Bronchial epithelial cell (primary cell): Measurements from ENCODE around the gene CSTB. TPM values are rescaled to one million over a fixed set of nuclear protein-coding genes. Genes with fewer than 3 reads are reported as not detected.
A peak's percentile ranks its signal among the peaks of the same experiment; 100 is the strongest.

ENCODE experiments used
- DNase-seq: peaks from one replicate; pipeline ENCODE4 v3.0.0-alpha.2; 2010; ENCODE audit warnings: low read depth
- FAIRE-seq: peaks from 2 replicates; lab custom pipeline; 2011; peaks lifted over from hg19 to GRCh38; lab: Jason Lieb, UNC
- H3K27me3 ChIP-seq: 2 replicates; pipeline ENCODE4 v1.5.1; 2011; ENCODE audit warnings: low read length; ENCODE audit not compliant: control insufficient read depth, insufficient read depth
- H3K36me3 ChIP-seq: 2 replicates; pipeline ENCODE4 v1.5.1; 2011; ENCODE audit warnings: low read length; ENCODE audit not compliant: control insufficient read depth, insufficient read depth
- H3K4me3 ChIP-seq: 2 replicates; pipeline ENCODE4 v1.5.1; 2011; ENCODE audit warnings: mild to moderate bottlenecking, low read depth, low read length, control low read depth
- total RNA-seq: library from RNA; depleted of rRNA; stranded (reverse); fragments of >200 nt; gene quantifications from 2 replicates; pipeline ENCODE4 v1.2.1, GENCODE V29; 2014
- TF ChIP-seq, protein P1 (sequence below): IDR thresholded peaks from 2 replicates; pipeline ENCODE4 v1.5.1; 2011; ENCODE audit warnings: mild to moderate bottlenecking, moderate library complexity, low read length, control low read depth, inconsistent platforms; ENCODE audit not compliant: insufficient read depth, severe bottlenecking

Gene CSTB
- total RNA-seq, 1 donor from 2014 or later, result 31.3 TPM

- Histone ChIP-seq H3K4me3 (no peak overlapping the region), H3K36me3 (no peaks in the 10 kb centered on the region), H3K27me3 (no peaks in the 10 kb centered on the region)
- DNase-seq (no peak), FAIRE-seq (no peak)
- TF ChIP-seq, protein P1, sequence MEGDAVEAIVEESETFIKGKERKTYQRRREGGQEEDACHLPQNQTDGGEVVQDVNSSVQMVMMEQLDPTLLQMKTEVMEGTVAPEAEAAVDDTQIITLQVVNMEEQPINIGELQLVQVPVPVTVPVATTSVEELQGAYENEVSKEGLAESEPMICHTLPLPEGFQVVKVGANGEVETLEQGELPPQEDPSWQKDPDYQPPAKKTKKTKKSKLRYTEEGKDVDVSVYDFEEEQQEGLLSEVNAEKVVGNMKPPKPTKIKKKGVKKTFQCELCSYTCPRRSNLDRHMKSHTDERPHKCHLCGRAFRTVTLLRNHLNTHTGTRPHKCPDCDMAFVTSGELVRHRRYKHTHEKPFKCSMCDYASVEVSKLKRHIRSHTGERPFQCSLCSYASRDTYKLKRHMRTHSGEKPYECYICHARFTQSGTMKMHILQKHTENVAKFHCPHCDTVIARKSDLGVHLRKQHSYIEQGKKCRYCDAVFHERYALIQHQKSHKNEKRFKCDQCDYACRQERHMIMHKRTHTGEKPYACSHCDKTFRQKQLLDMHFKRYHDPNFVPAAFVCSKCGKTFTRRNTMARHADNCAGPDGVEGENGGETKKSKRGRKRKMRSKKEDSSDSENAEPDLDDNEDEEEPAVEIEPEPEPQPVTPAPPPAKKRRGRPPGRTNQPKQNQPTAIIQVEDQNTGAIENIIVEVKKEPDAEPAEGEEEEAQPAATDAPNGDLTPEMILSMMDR, result no peak
Measured at GRCh38 chr21:43819511-43820405, 43.6 kb upstream of the CSTB start.

- Histone ChIP-seq H3K27me3 (no peaks in the 10 kb centered on the region), H3K36me3 (no peaks in the 10 kb centered on the region), H3K4me3 (no peak overlapping the region)
- DNase-seq (no peak), FAIRE-seq (no peak)
- TF ChIP-seq, protein P1, result no peak
Measured at GRCh38 chr21:43818685-43819084, 42.6 kb upstream of the CSTB start.

DNA sequence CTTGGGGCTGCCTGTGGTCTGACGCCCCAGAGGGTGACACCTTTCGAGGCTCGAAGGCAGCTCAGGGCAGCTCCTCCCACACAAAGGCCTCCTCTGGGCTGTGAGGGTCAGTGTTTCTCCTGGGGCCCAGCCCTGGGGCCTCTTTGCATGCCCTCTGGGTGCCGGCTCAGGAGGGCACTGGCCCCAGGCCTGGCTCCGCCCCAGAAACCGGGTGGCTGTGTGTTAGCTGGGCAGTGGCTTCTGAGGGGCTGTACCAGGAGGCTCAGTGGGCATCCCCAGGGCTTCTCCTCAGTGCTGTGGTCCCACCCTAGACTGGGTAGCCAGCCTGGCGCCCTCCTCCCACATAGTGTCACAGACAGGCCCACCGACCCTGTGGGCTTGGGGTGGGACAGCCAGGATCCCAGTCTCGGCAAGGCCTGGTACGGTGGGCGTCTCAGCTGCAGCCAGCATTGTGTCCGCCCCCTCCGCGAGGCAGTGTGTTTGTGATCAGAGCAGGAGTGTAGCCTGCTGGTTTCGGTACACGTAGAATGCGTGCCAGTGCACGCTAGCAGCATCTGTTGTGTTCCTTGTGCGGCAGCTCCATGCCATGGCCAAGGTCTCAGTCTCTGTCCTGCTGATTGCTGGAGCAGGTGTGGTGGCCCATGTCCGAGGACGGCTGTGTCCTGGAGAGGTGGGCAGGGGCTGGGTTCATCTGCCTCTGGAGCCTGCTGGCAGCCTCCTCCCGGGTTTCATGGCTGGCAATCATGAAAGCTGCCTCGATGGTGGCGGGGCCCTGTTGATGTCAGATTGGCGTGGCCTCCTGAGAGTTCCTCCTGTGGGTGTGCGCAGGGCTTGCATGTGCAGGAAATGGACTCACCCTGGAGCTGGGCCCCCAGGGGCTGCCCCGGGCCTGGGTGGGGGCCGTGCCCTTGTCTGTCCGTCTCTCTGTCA is 41.3 kb upstream of the CSTB start:
- TF ChIP-seq, protein P1, result no peak
- peak; percentile 13 for FAIRE-seq
- Histone ChIP-seq H3K27me3 (no peaks in the 10 kb centered on the region), H3K36me3 (no peaks in the 10 kb centered on the region), H3K4me3 (no peak overlapping the region)
- no peak for DNase-seq

DNA sequence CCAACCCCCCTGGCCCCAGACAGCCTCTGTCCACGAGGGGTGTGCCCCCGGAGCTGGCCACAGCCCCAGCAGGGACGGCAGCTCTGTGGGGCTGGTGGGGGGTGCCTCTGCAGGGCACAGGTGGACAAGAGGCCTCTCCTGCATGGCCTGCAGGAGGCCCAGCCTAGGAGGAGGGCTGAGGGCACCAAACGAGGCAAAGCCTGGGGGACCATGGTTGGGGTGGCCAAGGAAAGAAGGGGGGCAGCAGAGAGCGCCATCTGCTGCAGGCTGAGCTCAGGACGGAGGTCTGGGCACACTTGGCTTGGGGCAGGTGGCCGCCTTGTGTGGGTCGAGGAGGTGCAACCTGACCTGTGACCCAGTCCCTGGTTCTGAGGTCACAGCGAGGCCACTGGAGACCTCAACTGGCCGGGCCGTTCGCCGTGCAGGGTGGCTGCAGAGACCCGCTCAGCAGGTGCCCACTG is 40.5 kb upstream of the CSTB start:
- H3K4me3 ChIP-seq, result no peak overlapping the region
- no peaks in the 10 kb centered on the region for H3K27me3 ChIP-seq
- FAIRE-seq, result no peak
- DNase-seq, result no peak
- H3K36me3 ChIP-seq, result no peaks in the 10 kb centered on the region
- TF ChIP-seq, protein P1, result no peak

DNA sequence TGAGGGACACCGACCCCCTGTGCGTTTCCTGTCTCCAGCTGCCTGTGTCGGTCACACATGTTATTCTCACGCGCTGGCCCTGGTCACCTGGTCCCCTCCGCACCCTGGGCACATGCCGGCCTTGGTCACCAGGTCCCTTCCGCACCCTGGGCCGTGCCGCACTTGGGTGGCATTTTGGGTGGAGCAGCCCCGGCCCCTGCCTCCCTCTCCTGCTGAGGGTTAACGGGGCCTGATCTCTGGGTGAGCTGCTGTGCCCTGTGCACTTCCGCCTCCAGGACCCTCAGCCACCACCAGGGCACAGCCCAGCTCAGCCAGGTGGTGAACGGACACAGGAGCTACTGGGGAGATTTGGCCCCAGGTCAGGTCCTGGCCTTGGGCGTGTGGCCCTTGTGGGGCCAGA is 39.9 kb upstream of the CSTB start:
- Histone ChIP-seq H3K27me3 (no peaks in the 10 kb centered on the region), H3K36me3 (no peaks in the 10 kb centered on the region), H3K4me3 (no peak overlapping the region)
- FAIRE-seq (no peak), DNase-seq (no peak)
- TF ChIP-seq, protein P1, result no peak
